Esophagus mucosa (tissue), 1 donor: ENCODE results near the gene SUPT6H. TPM values are rescaled to one million over a fixed set of nuclear protein-coding genes. Genes with fewer than 3 reads are reported as not detected.
"Not testable (repeated sequence)": the region's sequence is repeated elsewhere in the genome, so short reads cannot be mapped to it uniquely, and the experiment has no call there.

Source experiments
- ATAC-seq: fragments of 200-7000 bp; cut with Tn5 transposase; one replicate; pipeline ENCODE4 v1.9.1; 2020
- total RNA-seq: library from RNA; stranded (reverse); gene quantifications from one replicate; pipeline ENCODE4 v1.2.4, GENCODE V29; 2023
- donor health status: DM: yes; HTN: yes; CAD: no.

The SUPT6H gene
- total RNA-seq, 1 donor from 2014 or later = 31.8 TPM

GRCh38 chr17:28648698-28649097, 13.3 kb upstream of the SUPT6H start:
- ATAC-seq = no peak

DNA sequence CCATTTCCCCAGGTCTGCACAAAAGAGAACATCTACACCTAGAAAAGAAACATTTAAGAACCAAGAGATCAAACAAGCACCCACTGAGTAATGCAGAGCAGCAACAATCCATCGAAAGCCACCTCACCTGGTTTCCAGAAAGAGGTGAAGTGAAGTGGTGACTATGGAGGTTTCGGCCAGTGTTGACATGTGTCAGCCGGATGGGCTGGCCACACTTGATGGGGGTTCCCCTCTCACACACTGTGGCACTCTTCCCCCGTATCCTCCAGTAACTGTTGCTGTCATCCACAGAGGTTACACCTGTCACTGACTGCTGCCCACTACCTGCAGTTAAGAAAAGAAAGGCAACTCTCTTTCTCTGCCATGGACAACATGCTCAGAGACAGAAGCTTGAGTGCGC, 6.8 kb upstream of the SUPT6H start:
- peak; percentile 36 for ATAC-seq

- ATAC-seq = no peak
Observed at GRCh38 chr17:28657756-28658155, 4.2 kb upstream of the SUPT6H start.

DNA sequence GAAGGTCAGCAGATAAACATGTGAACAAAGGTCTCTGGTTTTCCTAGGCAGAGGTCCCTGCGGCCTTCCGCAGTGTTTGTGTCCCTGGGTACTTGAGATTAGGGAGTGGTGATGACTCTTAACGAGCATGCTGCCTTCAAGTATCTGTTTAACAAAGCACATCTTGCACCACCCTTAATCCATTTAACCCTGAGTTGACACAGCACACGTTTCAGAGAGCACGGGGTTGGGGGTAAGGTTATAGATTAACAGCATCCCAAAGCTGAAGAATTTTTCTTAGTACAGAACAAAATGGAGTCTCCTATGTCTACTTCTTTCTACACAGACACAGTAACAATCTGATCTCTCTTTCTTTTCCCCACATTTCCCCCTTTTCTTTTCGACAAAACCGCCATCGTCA, 3.7 kb upstream of the SUPT6H start:
- ATAC-seq = not testable (repeated sequence)

- ATAC-seq = not testable (repeated sequence)
Observed at GRCh38 chr17:28658766-28659496, 3.1 kb upstream of the SUPT6H start.

- not testable (repeated sequence) for ATAC-seq
Observed at GRCh38 chr17:28659497-28659881, 2.5 kb upstream of the SUPT6H start.

GRCh38 chr17:28662527-28662829, 473 bp downstream of the SUPT6H start:
- ATAC-seq = no peak

GRCh38 chr17:28663723-28664122, 1.7 kb downstream of the SUPT6H start:
- no peak for ATAC-seq

DNA sequence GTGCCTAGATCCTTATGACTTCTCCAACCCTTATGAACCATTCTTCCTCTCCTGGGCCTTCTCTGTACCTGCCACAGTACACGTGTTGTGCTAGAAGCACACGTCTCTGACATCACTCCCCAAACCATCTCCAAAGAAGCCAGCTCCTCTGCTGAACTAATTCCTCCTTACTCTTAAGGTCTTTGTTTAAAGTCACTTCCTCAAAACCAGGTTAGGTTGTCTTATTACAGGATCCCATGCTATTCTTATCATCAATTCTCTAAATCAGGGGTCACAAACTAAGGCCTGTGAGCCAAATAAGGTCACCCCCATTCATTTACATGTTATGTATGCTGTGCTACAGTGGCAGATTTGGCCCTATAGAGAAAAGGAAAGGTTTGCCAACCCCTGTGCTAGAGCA, 4.0 kb downstream of the SUPT6H start:
- ATAC-seq = no peak

GRCh38 chr17:28667870-28668269, 5.9 kb downstream of the SUPT6H start:
- no peak for ATAC-seq

- ATAC-seq = no peak
Observed at GRCh38 chr17:28669918-28670317, 7.9 kb downstream of the SUPT6H start.

DNA sequence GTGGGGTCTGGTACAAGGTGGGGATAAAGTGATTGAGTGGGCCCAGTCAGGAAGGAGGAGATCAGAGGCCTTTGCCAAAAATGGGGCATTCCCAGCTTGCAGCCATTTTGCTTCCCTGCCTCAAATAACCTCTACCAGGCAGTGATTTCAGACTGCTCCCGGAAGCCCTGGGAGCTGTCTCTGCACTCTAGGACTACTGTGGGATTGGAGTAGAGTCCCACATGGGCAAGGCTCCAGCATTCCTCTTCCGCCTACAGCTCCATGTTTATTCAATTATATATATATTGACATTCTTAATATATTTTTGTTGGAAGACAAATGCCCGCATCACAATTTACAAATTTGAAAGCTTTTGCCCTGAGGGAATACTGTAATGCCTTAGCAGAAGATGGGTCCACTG, 13.5 kb downstream of the SUPT6H start:
- ATAC-seq = no peak

DNA sequence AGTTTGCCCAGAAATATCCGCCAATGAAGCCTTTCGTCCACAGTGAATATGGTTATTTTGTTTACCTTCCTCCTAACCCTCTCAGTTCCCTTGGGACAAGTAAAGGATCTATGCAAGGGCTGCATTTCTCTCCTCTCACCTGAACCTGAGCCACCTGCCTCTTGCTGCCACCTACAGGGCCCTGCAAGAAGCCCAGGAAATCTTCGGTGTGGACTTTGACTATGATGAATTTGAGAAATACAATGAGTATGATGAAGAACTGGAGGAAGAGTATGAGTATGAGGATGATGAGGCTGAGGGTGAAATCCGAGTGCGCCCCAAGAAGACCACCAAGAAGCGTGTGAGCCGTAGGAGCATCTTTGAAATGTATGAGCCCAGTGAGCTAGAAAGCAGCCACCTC, 14.0 kb downstream of the SUPT6H start:
- peak; percentile 72 for ATAC-seq

DNA sequence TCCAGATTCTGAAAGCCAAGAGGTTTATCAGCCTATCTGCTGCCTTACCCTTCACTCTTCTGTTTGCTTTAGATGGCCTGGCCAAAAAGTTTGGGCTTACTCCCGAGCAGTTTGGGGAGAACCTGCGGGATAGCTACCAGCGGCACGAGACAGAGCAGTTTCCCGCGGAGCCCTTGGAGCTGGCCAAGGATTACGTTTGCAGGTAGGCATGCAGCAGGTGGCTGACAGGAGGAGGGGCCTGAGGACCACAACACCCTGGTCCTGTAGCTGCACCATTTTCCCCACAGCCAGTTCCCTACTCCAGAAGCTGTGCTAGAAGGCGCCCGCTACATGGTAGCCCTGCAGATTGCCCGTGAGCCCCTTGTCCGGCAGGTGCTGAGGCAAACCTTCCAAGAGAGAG, 20.6 kb downstream of the SUPT6H start:
- no peak for ATAC-seq

- no peak for ATAC-seq
Observed at GRCh38 chr17:28684963-28685362, 23.0 kb downstream of the SUPT6H start.

DNA sequence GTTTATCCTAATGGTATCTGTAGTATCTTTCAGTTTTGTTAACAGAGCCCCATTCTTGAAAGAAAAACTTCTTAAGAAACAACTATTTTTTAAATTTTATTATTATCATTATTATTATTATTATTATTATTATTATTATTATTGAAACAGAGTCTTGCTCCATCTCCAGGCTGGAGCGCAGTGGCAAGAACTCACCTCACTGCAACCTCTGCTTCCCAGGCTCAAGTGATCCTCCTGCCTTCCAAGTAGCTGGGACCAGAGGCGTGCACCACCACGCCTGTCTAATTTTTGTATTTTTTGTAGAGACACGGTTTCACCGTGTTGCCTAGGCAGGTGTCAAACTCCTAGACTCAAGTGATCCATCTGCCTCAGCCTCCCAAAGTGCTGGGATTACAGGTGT, 23.4 kb downstream of the SUPT6H start:
- no peak for ATAC-seq

GRCh38 chr17:28686296-28686695, 24.3 kb downstream of the SUPT6H start:
- peak; percentile 58 for ATAC-seq

- ATAC-seq = no peak
Observed at GRCh38 chr17:28688481-28688880, 26.5 kb downstream of the SUPT6H start.

DNA sequence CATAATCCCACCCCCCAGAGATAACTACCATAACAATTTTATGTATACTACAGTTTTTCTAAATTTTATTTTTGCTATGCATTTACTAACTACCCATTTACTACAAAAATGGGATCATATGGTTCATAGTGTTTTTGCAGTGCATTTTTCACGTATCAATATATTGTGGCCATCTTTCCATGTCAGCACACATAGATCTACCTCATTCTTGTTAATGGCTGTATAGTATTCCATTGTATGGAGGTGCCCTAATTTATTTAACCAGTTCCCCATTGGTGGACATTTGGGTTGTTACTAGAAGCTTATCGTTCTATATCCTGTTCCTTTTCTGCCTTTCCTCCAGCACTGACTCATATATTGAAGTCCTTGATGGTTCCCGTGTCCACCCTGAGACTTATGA, 27.0 kb downstream of the SUPT6H start:
- no peak for ATAC-seq

DNA sequence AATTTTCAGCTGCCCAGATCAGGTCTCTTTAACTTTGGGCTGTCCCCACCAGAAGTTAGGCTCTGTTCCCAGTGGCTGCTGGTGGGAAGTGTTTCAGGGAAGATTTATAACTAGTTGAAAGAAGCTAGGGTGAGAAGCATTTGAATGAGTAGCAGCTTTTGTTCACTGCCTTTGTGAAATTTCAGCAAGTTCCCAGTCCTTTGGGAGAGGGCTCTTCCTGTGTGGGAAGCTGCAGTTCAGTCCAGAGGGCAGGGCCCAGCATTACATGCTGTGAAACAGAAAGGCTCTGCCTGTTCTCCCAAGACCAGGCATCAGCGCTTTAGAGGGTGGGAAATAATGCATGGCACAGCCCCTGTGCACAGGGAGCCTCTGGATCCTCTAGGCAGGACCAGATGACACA, 31.9 kb downstream of the SUPT6H start:
- ATAC-seq = peak; percentile 21

- ATAC-seq = no peak
Observed at GRCh38 chr17:28698253-28698941, 36.4 kb downstream of the SUPT6H start.

DNA sequence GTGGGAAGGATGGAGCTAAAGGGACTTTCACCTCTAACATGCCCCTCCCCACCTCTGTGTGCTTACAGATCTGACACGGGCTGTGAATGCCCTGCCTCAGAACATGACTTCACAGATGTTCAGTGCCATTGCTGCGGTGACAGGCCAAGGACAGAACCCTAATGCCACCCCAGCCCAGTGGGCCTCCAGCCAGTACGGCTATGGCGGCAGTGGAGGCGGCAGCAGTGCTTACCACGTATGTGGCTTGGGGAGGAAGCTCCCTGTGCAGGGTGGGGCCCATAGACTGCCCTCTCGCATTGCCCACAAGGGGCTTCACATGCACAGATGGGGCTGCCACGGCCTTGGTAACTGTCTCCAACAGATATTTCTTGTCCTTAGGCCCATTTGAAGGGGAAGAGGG, 38.3 kb downstream of the SUPT6H start:
- ATAC-seq = no peak

GRCh38 chr17:28700830-28701492, 39.0 kb downstream of the SUPT6H start:
- ATAC-seq = no peak
